Activated effector memory CD4-positive, alpha-beta T cell treated with anti-CD3 and anti-CD28 coated beads, Interleukin-2, amount 50 U/mL, for 16 hours (primary cell): Measurements from ENCODE around the gene HHATL.

ENCODE experiments used
- DNase-seq: peaks from one replicate; pipeline ENCODE4 v3.0.0-alpha.2; 2020

Gene HHATL

DNA sequence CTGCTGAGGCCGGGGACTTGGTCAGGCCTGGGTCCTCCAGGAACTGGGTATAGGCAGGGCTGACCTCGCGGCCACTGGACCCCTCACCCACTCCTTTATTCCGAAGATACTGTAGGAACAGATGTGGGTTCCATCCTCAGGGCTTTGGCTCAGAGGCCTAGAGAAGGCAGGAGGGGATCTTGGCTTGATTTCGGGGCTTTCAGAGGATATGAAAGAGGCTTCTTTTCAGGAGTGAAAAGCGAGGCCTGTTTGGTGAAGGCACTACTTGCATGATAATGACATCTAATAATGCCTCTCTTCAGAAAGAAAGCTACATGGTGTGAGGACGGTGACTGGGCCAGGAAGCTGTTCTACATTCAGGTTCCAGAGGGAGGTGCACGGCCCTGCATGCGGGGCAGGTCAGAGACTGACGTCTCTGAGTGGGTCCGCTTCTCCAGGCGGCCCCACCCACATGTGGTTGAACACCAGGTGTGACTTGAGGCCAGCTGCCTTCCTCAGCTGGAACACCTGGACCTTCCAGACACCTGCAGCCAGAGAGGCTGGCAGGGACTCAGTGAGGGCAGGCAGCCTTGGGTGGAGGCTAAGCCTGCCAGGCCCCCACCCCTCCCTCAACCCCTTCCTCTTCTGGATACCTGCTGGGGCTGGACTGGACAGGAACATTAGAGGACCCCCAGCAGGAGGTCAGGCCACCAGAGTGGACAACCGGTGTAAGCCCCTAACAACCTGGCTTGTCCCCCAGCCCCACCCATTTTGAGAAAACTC is 31.1 kb upstream of the HHATL start:
- DNase-seq = peak; percentile 58

DNA sequence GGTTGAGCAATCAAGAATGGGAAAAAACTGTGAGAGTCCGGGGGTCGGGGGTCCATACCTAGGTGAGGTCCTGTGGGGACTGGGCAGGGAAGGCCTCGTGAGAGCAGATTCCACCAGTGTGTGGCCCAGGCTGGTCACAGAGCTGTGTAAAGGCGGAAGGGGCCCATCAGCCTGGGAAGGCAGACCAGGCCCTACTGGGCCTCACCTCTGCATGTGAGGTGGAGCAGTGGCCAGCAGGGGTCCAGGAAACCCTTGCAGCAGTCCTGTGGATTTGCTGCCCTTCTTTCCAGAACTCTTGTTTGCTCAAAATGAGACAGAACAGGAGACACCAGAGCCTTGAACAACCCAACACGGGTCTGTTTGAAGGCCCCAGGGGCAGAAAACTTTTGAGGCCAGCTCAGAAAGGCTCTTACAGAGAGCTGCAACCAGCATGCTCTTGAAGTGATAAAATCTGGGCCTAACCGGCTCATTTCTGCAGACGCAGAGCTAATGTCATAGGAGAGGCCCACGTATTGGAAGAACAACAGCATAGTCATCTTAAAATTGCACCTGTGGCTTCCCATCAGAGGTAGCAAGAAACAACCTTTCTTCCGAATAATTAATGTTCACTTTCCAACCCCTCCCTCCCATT is 30.3 kb upstream of the HHATL start:
- peak; percentile 51 for DNase-seq

DNA sequence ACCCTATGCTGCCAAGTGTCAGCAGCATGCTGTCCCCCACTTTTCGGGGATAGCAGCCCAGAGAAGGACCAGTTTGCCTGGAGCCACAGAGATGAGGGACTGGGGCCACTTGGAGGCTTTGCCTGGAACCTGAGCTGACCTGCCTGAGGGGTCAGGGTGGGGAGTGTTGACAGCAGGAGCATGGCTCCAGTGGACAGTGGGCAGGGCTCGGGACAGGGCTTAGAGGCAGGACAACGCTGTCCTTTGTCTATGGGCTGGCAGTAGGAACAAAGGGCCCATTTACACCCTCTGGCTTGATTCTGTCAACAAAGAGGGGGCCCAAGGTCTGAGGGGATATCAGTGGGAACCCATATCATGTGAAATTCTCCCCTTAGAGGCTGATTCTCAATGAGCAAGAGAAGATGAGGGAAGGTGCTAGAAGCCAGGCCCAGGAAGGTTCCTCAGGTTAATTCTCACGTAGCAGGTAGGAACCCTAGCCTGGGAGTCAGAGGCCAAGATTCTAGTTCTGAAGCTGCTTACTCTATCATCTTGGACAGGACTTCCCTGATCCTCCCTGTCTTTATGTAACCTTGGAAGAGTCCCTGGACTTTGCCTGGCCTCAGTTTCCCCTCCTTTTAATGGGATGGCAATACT is 29.7 kb upstream of the HHATL start:
- DNase-seq = peak; percentile 53

GRCh38 chr3:42731476-42732195 is 29.0 kb upstream of the HHATL start:
- peak; percentile 27 for DNase-seq

DNA sequence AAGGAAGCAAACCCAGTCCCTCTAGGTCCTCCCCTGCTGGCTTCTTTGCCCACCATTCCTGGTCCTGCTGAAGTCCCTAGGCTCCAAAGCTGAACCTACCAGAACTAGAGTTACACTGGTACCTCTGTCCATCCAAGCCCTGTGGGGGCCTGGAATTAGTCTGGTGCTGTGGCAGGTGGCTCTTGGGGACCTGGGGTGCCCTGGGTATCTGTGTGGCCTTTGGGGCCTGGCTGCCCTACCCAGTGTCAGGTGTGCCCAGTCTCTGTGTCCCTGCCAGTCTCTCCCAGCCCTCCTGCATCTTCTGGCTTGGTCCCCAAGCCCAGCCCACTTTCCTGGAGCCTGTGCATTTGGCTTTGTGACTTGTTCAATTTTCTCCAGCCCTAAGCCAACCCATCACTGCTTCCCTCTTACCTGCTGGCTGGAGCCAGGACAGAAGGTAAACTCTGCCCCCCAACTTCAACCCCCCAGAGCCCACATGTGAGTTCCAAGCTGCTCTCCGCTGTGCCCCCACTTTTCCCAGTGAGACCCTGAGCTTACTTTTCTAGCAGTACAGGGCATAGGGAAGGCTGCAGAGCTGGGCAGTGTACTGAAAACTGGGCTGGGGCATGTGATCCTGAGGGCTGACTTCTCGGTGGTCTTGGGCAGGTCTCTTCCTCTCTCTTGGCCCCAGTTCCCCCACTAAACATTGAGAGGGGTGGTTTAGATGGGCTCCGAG is 28.3 kb upstream of the HHATL start:
- DNase-seq = peak; percentile 38

DNA sequence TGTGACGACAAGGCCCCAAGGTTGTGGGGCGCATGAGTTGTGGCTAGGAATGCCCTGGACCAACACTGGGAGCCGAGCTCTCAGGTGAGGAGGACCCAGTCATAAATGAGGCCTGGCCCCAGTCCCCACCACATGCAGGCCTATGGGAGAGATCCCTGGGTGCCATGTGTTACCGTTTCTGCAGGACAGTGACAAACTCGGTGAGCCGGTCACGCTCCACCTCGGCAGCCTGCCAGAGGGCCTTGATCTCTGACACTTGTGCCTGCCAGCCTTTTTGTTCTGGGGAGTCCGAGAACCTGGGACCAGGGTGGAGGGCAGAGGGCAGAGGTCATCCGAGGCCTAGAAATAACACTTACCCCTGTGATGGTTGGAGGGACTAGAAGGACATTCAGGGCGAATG is 27.7 kb upstream of the HHATL start:
- peak; percentile 44 for DNase-seq

DNA sequence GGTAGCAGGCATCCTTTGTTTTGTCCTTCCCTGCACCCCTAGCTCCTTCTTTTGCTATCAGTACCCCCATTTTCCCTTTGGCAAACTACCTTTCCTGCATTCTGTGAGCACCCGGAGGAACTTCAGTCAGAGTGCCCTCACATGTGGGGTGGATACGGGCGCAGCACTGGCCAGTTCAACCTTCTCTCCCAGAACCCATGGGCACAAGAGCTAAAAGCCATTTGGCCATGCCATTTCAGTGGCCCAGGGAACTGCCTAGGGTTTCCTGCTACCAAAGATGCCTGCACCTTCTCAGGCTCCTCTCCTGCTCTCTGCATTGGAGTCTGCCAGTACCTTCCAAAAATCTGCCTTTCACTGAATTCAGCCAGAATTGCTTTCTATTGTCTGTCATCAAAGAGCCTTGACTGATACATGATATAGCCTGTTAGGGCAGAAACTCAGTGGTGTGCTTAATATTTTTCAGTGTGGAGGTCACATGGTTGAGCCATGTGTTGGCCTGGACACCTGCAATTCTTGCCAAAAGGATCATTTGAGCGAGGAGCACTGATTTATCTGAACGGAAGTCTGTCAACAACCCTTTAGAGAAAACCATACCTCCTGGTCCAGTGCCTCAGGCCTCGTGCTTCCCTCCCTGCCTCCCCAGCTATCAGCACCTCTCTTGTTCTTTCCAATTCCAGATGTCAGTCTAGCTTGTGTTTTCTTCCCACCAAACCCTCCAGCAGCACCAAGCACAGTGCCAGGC is 27.0 kb upstream of the HHATL start:
- DNase-seq = peak; percentile 22

GRCh38 chr3:42728668-42729364 is 26.2 kb upstream of the HHATL start:
- DNase-seq = peak; percentile 25

GRCh38 chr3:42728056-42728455 is 25.5 kb upstream of the HHATL start:
- DNase-seq = no peak

- no peak for DNase-seq
Observed at GRCh38 chr3:42725454-42725853, 22.9 kb upstream of the HHATL start.

DNA sequence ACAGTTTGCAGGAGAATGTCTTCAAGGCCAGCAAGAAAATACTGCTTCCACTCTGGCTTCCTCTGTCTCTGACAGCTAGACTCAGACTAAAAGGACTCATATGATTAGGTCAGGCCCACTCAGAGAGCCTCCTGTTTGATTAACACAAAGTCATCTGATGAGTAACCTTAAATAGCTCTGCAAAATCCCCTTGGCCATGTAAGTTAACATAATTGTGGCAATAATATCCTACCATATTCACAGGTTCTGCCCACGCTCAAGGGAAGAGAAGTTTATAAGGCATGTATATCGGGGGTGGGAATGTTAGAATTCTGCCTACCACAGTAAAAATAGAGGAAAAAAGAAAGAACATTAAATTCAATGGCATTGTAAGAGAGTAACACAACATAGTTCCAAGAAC is 20.6 kb upstream of the HHATL start:
- DNase-seq = no peak

- peak; percentile 5 for DNase-seq
Observed at GRCh38 chr3:42722442-42722841, 19.8 kb upstream of the HHATL start.

DNA sequence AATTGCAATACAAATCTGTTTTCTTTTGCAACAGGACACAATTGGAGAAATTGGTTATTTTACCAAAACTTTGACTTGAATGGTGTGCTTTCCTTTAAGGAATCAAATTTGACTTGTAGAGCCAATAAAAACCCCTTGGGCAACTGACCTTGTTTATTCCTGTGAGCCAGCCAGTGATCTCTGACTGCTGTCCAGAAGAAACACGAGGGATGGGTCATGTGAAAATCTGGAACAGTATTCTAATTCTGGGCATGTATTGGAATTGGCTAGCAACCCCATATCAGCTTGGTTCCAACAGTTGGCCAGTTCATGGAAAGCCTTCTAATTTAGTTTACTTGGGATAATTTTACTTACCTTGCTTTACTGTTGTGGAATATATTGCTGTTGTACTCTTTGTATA is 19.1 kb upstream of the HHATL start:
- DNase-seq = no peak

- no peak for DNase-seq
Observed at GRCh38 chr3:42720126-42720525, 17.5 kb upstream of the HHATL start.

DNA sequence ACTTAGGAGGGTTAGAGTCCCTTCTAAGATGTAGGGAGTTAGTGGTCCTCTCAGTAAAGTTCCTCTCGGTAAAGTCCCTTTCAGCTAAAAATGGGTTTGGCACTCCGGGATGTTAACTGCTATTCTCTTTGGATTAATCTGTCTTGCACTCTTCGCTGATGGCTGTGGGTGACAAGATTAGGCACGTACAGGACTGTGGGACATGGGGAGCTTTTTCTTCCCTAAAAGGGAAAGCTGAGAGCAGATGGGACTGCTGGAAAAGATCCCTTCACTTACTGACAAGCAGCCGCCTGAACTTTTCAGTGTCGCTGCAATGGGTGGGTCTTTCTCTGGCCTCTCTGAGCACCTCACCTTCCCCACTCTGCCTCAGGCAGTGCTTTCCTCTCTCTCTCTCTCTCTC is 16.4 kb upstream of the HHATL start:
- DNase-seq = peak; percentile 21

DNA sequence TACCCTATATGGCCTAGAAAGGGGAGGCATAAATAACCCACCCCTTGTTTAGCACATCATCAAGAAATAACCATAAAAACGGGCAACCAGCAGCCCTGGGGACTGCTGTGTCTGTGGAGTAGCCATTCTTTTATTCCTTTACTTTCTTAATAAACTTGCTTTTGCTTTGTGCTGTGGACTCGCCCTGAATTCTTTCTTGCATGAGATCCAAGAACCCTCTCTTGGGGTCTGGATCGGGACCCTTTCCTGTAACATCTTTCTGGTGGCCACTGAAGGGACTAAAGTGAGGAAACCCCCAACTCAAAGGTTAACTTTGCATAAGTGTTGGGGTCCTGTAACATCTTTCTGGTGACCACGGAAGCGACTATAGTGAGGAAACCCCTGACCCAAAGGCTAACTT is 15.7 kb upstream of the HHATL start:
- DNase-seq = peak; percentile 9

- peak; percentile 25 for DNase-seq
Observed at GRCh38 chr3:42717306-42717705, 14.7 kb upstream of the HHATL start.

DNA sequence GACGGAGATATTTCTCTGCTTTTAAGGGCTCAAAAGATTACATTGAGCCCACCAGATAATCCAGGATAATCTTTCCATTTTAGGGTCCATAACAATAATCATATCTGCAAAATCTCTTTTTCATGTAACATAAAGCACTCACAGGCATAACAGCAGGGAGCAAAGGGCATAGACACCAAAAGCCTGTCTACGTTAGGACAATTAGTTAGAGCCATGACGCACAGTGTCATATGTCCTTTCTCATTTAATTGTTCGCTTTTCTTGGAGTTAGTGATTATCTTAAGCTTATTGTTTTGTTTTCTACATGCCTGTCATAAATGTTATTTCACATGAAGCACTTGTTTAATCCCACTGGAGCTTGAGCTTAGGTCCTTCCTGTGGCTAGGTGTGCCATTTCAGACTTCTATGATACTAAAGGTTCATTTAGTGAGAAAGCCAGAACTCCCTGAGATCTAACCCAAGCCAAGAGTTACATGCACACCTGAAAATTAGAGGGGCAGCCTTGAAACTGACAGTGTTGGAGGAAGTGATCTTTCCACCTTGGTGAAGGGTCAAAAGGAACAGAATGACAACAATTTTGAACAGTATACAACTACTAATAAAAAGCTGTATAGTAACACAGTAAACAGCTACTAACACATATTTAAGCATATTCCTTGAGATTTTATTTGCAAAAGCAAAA is 11.7 kb upstream of the HHATL start:
- no peak for DNase-seq

DNA sequence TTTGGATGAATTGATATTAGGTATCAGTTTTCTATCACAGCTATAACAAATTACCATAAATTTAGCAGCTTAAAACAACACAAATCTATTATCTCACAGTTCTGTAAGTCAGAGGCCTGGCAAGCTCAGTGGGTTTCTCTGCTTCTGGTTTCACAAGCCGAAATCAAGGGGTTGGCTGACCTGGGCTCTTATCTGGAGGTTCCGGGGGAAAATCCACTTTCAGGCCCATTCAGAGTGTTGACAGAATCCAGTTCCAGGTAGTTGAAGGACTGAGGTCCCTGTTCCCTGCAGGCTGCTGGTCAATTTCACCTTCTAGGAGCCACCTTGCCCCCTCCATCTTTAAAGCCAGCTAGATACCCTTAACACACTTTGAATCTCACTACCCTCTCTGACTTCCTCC is 11.1 kb upstream of the HHATL start:
- DNase-seq = no peak

- peak; percentile 37 for DNase-seq
Observed at GRCh38 chr3:42712688-42713372, 10.2 kb upstream of the HHATL start.
